HG03342 (cell line): ENCODE measurements around the gene XPNPEP3.
"Not testable (repeated sequence)": the region's sequence is repeated elsewhere in the genome, so short reads cannot be mapped to it uniquely, and the experiment has no call there.

Experiments used
- ATAC-seq: cut with Tn5 transposase; IDR thresholded peaks from one replicate; pipeline ENCODE4 v1.9.1; 2021; ENCODE audit warnings: mild to moderate bottlenecking, moderate library complexity; ENCODE audit not compliant: unreplicated experiment

Gene XPNPEP3

GRCh38 chr22:40856513-40857308 lies at the start of gene XPNPEP3, which contains the start of gene ST13:
XPNPEP3 (plus strand) TSS chr22:40857148; CDS start chr22:40857182, 34 bp downstream.
ST13 (minus strand) TSS chr22:40856639; CDS start chr22:40856540, 99 bp downstream.
- ATAC-seq, result peak; percentile 81

- ATAC-seq, result no peak
Observed at GRCh38 chr22:40808018-40808841, 48.7 kb upstream of the XPNPEP3 start.

DNA sequence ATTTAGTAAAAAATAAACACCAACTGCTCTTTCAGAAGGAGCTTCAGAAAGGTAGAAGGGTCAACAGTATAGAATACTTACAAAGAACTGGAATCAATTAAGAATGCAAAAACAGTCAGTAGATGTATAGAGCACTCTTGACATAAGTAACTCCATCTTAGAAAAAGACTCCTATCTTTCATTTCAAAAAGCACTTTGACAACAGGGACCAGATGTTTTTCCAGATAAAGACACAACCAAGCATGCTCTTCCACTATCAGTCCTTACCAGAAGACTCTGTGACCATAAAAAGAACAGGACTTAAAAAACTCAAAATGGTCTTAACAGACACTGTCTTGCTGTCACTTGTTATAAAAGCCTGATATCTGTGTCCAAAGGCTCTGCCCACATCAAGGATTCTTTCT lies 43.0 kb upstream of the XPNPEP3 start:
- ATAC-seq, result no peak

DNA sequence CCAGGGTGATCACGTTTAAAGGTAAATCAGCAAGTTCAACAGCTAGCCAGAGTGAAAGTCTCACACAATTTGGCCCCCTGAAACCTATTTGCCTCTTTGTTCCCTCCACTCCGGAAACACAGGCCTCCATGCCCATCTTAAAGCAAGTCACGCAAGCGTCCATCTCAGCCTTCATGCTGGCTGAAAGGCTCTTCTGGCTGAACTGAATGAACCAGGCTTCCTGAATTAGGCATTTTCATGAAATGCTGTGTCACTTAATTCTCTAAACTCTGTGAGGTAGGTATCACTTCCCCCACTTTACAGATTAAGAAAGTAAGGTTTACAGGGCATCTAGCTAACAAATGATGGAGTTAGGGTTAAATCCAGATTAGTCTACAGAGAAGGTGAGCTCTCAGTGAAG lies 39.2 kb upstream of the XPNPEP3 start:
- ATAC-seq, result no peak

DNA sequence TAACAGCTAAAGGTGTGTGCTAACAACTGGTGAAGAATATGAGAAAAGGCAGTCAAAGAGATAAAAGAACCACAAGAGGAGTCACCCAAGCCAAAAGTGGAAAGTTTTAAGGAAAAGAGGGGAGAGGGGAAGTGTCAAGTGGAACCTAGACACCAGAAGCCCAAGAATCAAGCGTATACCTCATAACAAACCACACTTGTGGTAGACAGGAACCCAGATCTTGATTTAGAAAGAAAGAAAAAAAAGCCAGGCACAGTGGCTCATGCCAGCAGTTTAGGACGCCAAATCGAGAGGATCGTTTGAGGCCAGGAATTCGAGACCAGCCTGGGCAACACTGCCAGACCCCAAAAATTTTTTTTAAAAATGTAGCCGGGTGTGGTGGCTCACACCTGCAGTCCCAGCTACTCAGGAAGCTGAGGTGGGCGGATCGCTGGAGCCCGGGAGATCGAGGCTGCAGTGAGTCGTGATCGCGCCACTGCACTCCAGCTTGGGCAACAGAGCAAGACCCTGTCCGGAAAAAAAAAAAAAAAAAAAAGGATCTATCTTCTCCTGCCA lies 38.7 kb upstream of the XPNPEP3 start:
- ATAC-seq, result no peak

- ATAC-seq, result peak; percentile 72
Observed at GRCh38 chr22:40818747-40819598, 38.0 kb upstream of the XPNPEP3 start, which contains the start of gene SLC25A17. SLC25A17 (minus strand) TSS chr22:40819346; CDS start chr22:40819248, 98 bp downstream.

- ATAC-seq, result no peak
Observed at GRCh38 chr22:40819599-40820140, 37.3 kb upstream of the XPNPEP3 start.

DNA sequence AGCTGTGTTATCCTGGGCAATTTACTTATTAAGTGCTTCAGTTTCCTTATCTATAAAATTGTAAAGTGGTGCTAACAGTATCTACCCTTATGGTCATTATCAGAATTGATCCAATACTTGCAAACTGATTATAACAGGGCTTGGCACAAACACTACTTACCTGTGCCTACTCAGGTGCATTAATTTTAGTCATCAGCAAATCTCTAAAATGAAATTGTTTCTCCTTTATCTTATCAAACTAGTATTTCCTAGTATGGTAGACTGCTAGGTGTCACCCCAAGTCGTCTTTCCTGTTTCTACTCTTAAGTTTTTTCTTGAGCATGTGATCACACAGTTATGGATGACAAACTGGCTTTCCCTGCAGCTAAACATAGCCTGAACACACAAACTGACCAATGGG lies 33.5 kb upstream of the XPNPEP3 start:
- ATAC-seq, result no peak

DNA sequence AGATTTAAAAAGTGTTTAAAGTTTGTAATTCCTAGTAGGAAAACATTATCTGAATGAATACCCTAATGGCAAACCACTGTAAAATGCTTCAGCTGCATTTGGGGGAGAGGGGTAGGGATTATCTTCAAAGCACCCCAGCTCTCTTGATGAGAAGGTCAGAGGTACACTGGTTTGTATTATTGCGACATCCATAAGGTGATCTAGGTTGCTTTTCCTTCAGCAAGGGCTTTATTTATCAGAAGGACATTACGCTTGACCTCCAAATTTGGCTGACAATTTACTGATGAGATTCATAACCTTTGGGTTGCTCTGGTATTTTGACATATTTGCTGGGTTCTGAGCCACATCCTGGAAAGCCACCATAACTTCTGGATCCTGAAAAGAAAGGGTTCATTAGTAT lies 30.7 kb upstream of the XPNPEP3 start:
- not testable (repeated sequence) for ATAC-seq

DNA sequence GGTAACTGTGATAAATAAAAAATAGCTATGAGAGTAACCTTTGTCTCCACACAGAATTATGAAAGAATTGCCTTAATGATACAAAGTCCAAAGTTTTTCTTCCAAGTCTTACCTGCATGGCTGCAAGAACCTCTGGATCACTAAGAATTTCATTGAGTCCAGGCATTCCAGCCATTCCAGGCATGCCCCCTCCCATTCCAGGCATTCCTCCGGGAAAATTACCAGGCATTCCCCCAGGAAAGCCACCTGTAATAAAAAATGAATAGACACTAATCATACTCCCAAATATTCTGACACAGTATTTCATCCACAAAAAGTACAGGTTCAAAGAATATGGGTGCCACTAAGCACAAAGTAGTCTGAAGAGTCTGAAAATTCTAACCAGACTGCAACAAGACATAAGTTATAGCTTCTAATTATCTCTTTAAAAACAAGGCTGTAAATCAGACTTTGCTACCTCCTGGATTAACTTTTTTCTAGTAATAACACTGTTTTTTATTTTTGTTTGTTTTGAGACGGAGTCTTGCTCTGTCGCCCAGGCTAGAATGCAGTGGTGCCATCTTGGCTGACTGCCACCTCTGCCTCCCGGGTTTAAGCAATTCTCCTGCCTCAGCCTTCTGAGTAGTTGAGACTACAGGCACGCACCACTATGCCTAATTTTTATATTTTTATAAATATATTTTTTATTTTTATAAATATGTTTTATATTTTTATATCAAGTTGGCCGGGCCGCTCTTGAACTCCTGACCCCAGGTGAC lies 29.8 kb upstream of the XPNPEP3 start:
- ATAC-seq, result no peak

DNA sequence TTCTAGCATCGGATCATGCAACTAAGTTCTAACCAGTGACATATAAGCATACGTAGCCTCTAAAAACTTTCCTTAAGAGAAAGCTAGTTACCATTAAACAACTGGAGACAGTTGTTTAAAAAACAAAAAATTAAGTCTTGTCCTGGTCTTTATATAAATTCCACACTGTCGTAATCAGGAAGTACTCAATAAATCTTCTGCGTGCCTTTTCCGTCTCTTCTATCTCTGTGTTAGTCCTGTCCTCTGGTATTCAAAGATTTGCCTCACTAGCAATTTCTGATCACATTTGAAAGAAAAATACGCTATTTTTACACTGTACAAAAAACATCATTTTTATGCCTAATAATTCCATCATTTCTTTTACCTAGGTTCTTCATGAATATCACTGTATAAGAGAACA lies 27.8 kb upstream of the XPNPEP3 start:
- ATAC-seq, result no peak

DNA sequence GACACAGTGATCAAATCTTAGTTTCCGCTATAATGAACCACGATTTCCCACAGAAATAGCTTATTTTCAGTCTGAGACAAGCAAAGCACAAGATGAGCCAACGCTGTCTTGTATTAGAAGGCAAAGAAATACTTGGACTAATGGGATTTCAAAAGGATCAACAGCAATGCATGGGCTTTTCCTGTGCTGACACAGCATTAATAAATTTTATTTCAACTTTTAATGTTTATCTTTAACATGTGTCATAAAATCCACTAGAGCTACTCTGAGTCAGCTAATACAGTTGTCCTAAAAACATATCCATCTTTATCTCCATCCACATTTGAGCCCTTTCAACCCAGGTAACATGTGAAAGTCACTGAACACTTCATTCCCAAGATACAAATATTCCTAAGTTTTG lies 22.3 kb upstream of the XPNPEP3 start:
- no peak for ATAC-seq

GRCh38 chr22:40838486-40838885 lies 18.5 kb upstream of the XPNPEP3 start:
- no peak for ATAC-seq

DNA sequence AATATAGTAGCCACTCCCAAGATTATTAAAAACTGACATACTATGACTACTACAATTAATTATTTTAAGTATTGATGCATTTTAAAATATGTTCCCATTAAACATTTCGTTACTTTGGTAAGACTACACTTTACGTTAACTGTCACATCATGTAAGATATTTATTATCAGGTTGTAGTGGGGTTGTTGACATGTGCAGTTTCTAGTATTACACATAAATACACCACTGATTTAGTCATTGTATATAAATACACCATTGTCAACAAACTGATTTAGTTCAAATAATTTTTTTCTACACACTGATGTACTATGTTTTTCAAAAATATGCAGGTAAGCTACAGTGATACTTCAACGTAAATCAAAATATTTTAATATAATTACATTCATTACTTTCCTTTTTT lies 12.0 kb upstream of the XPNPEP3 start:
- no peak for ATAC-seq

- ATAC-seq, result not testable (repeated sequence)
Observed at GRCh38 chr22:40845816-40846215, 11.1 kb upstream of the XPNPEP3 start.

- ATAC-seq, result no peak
Observed at GRCh38 chr22:40853333-40853732, 3.6 kb upstream of the XPNPEP3 start.

DNA sequence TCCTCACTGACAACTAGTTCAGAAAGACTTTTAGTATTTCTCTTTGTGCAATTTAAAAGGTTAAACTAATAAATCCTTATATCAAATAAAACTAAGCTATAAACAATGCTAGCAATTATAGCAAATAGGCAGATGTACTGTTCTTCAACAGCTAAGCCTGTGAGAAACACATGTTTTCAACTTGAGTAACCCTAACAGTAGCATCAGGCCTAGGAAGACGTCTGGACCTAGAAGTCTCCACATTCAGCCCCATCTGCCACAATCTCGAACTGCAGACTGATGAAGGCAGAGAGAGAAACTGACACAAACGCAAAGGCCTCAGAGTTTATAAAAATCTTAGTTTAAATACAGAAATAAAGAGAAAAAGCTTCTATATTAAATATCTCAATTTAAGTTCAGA lies 3.0 kb upstream of the XPNPEP3 start:
- ATAC-seq, result no peak

- ATAC-seq, result no peak
Observed at GRCh38 chr22:40855071-40855978, 1.6 kb upstream of the XPNPEP3 start.
